HUES64 (cell line): Measurements from ENCODE around the gene ARL6IP4.

Experiments used
- H3K27ac ChIP-seq: 2 replicates; pipeline ENCODE4 v1.7.0; 2013; ENCODE audit warnings: low read depth, low read length, inconsistent platforms
- H3K27me3 ChIP-seq: 2 replicates; pipeline ENCODE4 v1.6.1; 2013; ENCODE audit warnings: mild to moderate bottlenecking, low read length; ENCODE audit not compliant: insufficient read depth
- H3K36me3 ChIP-seq: 2 replicates; pipeline ENCODE4 v1.6.1; 2013; ENCODE audit warnings: mild to moderate bottlenecking, low read length; ENCODE audit not compliant: insufficient read depth
- H3K4me1 ChIP-seq: 2 replicates; pipeline ENCODE4 v1.6.1; 2013; ENCODE audit warnings: mild to moderate bottlenecking, low read length, moderate library complexity; ENCODE audit not compliant: insufficient read depth
- H3K4me3 ChIP-seq: 2 replicates; pipeline ENCODE4 v1.5.1; 2013; ENCODE audit warnings: mild to moderate bottlenecking, low read length, moderate library complexity
- H3K9ac ChIP-seq: 2 replicates; pipeline ENCODE4 v1.6.1; 2013; ENCODE audit warnings: mild to moderate bottlenecking, low read depth, low read length
- H3K9me3 ChIP-seq: 2 replicates; pipeline ENCODE4 v1.6.1; 2013; ENCODE audit warnings: low read depth, low read length; ENCODE audit not compliant: insufficient read depth
- WGBS: fragments of 150-250, 120-280 bp; methylation state at CpG from one replicate; pipeline ENCODE4 v1.1.7; 2013; ENCODE audit warnings: missing lambda C conversion rate; 5-methylcytosine and 5-hydroxymethylcytosine counted together

ARL6IP4 gene

GRCh38 chr12:122994781-122995502, 14.5 kb downstream of the ARL6IP4 start:
- Histone ChIP-seq H3K4me1 (no peaks in the 10 kb centered on the region), H3K4me3 (no peak overlapping the region), H3K36me3 (no peaks in the 10 kb centered on the region), H3K9ac (no peak overlapping the region), H3K27ac (no peak overlapping the region), H3K27me3 (no peaks in the 10 kb centered on the region), H3K9me3 (no peaks in the 10 kb centered on the region)
- 94% methylated on average over 13 of the region's 13 CpGs for WGBS

- WGBS: 94% methylated on average over 20 of the region's 20 CpGs
- Histone ChIP-seq H3K4me1 (no peaks in the 10 kb centered on the region), H3K27ac (no peak overlapping the region)
Measured at GRCh38 chr12:122995503-122996187, 15.2 kb downstream of the ARL6IP4 start.

GRCh38 chr12:122996188-122996601, 15.7 kb downstream of the ARL6IP4 start:
- no peaks in the 10 kb centered on the region for H3K27me3 ChIP-seq
- H3K9me3 ChIP-seq: no peaks in the 10 kb centered on the region
- H3K4me1 ChIP-seq: no peaks in the 10 kb centered on the region
- 97% methylated on average over 7 of the region's 7 CpGs for WGBS
- H3K4me3 ChIP-seq: no peak overlapping the region
- H3K27ac ChIP-seq: no peak overlapping the region
- H3K36me3 ChIP-seq: no peaks in the 10 kb centered on the region
- no peak overlapping the region for H3K9ac ChIP-seq

More at GRCh38 chr12:122995503-122996187, 15.2 kb downstream of the ARL6IP4 start:
- Histone ChIP-seq H3K27me3 (no peaks in the 10 kb centered on the region), H3K4me3 (no peak overlapping the region), H3K36me3 (no peaks in the 10 kb centered on the region), H3K9me3 (no peaks in the 10 kb centered on the region), H3K9ac (no peak overlapping the region)

GRCh38 chr12:122996621-122997342, 16.3 kb downstream of the ARL6IP4 start:
- WGBS: 95% methylated on average over 16 of the region's 16 CpGs
- H3K27ac ChIP-seq: no peak overlapping the region
- H3K27me3 ChIP-seq: no peaks in the 10 kb centered on the region
- H3K4me3 ChIP-seq: no peak overlapping the region
- H3K9me3 ChIP-seq: no peaks in the 10 kb centered on the region
- H3K36me3 ChIP-seq: no peaks in the 10 kb centered on the region
- H3K4me1 ChIP-seq: no peaks in the 10 kb centered on the region
- no peak overlapping the region for H3K9ac ChIP-seq

GRCh38 chr12:122997343-122998250, 17.1 kb downstream of the ARL6IP4 start:
- no peak overlapping the region for H3K9ac ChIP-seq
- H3K4me3 ChIP-seq: no peak overlapping the region
- no peaks in the 10 kb centered on the region for H3K4me1 ChIP-seq
- no peaks in the 10 kb centered on the region for H3K36me3 ChIP-seq
- H3K27ac ChIP-seq: no peak overlapping the region
- H3K27me3 ChIP-seq: no peaks in the 10 kb centered on the region
- H3K9me3 ChIP-seq: no peaks in the 10 kb centered on the region
- WGBS: 94% methylated on average over 25 of the region's 25 CpGs

DNA sequence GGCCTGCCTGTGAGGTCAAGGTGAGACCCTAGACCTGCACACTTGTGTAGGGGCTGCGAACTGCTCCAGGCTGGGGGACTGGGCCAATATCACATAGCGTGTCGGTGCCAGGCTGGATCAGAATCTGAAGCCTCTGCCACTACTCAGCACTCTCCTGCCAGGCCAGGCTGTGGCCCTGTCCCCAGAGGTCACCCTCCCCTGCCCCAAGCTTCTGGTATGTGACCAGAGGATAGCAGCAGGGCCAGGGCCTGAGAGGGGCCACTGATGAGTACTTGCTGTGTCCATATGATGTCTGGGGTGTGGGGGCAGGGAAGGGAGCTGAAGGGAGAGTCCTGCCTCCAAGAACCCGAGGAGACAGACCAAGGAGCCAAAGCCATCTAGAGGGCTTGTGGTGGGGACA, 17.8 kb downstream of the ARL6IP4 start:
- Histone ChIP-seq H3K9ac (no peak overlapping the region), H3K9me3 (no peaks in the 10 kb centered on the region)
- WGBS: 93% methylated on average over 4 of the region's 4 CpGs

DNA sequence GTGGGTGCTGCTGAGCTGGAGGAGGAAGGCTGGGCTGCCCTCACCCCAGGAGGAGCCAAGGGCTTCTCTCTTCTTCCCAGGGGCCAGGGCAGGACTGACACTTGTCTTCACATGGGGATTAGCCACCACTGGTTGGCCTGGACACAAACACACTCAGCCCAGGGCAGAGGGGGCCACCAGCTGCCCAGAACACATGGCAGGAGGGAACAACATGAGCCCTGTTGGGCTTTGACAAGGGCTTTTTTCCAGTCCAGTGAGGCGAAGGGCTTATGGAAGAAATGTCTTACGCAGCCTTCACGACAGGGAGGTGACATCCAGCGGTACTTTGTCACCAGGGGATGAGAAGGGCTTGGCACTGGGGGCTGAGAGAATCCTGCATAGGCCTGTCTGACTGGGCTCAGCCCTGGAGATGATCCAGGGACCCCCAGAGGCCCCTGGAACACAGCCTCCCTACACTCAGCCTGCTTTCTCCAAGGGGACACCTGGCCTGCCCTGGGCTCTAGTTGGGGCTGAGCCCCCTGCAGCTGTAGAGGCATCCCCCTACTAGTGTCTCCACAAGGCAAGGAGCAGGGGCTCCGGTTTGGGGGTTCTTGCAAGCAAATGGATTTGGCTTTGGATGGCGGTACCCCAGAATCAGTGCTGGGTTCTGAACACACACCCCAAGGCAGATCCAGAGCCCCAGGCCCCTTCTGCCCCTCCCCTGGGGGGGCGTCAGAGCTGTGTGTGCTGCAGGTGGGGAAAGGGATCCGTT, 18.9 kb downstream of the ARL6IP4 start:
- Histone ChIP-seq H3K27me3 (no peaks in the 10 kb centered on the region), H3K4me1 (no peaks in the 10 kb centered on the region), H3K36me3 (no peaks in the 10 kb centered on the region), H3K9me3 (no peaks in the 10 kb centered on the region), H3K9ac (no peak overlapping the region), H3K27ac (no peak overlapping the region), H3K4me3 (no peak overlapping the region)
- WGBS: 96% methylated on average over 8 of the region's 8 CpGs

More for the DNA sequence above, 17.8 kb downstream of the ARL6IP4 start:
- Histone ChIP-seq H3K27ac (no peak overlapping the region), H3K4me3 (no peak overlapping the region), H3K4me1 (no peaks in the 10 kb centered on the region), H3K36me3 (no peaks in the 10 kb centered on the region), H3K27me3 (no peaks in the 10 kb centered on the region)

DNA sequence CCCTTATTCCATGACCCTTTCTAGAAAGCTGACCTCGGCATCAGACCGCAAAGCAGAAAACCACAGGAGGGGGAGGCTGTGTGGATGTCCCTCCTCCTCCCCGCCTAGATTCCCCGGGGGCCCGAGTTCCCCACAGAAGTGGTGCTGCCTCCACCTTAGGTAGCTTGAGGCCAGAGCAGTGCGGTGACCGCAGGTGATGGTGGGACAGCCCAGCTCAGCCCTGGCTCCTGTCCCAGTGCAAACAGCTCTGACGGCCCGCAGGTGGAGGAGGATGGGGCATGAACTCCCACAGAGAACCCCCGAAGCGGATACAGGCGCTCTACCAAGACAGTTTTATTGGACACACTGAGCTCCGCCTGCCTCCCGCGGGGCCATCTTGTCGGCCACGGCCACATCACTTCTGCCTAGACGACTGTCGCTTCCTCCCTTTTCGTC, 19.5 kb downstream of the ARL6IP4 start:
- no peak overlapping the region for H3K4me3 ChIP-seq
- H3K36me3 ChIP-seq: no peaks in the 10 kb centered on the region
- no peaks in the 10 kb centered on the region for H3K9me3 ChIP-seq
- no peak overlapping the region for H3K27ac ChIP-seq
- 92% methylated on average over 20 of the region's 20 CpGs for WGBS
- H3K4me1 ChIP-seq: no peaks in the 10 kb centered on the region
- no peak overlapping the region for H3K9ac ChIP-seq
- no peaks in the 10 kb centered on the region for H3K27me3 ChIP-seq

DNA sequence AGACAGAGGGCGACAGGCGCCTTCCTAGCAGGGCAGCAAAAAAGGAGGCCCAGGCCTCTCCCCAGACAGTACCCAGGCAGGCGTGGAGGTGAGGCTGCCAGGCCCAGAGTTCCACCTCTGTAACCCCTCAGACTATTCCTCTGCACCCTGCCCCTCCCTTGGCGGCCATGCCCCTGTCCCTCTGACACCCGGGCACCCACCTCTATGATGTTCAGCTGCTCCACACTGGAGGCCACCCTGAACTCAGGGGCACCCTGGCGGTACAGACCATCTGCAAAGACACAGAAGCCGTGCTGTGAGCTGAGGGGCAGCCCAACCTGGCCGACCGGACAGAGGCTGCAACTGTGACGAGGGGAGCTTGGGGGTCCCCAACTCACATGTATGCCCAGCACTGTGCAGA, 20.1 kb downstream of the ARL6IP4 start:
- no peak overlapping the region for H3K27ac ChIP-seq
- no peaks in the 10 kb centered on the region for H3K9me3 ChIP-seq
- H3K9ac ChIP-seq: no peak overlapping the region
- no peak overlapping the region for H3K4me3 ChIP-seq
- 92% methylated on average over 10 of the region's 10 CpGs for WGBS
- no peaks in the 10 kb centered on the region for H3K4me1 ChIP-seq
- no peaks in the 10 kb centered on the region for H3K36me3 ChIP-seq
- H3K27me3 ChIP-seq: no peaks in the 10 kb centered on the region

- WGBS: 92% methylated on average over 3 of the region's 3 CpGs
- Histone ChIP-seq H3K9ac (no peak overlapping the region), H3K36me3 (no peaks in the 10 kb centered on the region), H3K4me1 (no peaks in the 10 kb centered on the region), H3K4me3 (no peak overlapping the region), H3K9me3 (no peaks in the 10 kb centered on the region), H3K27me3 (no peaks in the 10 kb centered on the region), H3K27ac (no peak overlapping the region)
Measured at GRCh38 chr12:123001464-123001863, 21.0 kb downstream of the ARL6IP4 start.
